ENCODE data around the gene CTDSPL.
A peak's percentile ranks its signal among the peaks of the same experiment; 100 is the strongest.
"Not testable (repeated sequence)": the region's sequence is repeated elsewhere in the genome, so short reads cannot be mapped to it uniquely, and the experiment has no call there.

CTDSPL gene, protein sequence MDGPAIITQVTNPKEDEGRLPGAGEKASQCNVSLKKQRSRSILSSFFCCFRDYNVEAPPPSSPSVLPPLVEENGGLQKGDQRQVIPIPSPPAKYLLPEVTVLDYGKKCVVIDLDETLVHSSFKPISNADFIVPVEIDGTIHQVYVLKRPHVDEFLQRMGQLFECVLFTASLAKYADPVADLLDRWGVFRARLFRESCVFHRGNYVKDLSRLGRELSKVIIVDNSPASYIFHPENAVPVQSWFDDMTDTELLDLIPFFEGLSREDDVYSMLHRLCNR

GRCh38 chr3:37861620-37862041, at the start of gene CTDSPL:
CTDSPL (plus strand) TSS chr3:37861880; CDS start chr3:37862200, 320 bp downstream.
- DNase-seq (ENCODE audit: low read depth): peak; percentile 43

- no peak for DNase-seq (ENCODE audit: low read depth)
Observed at GRCh38 chr3:37812499-37812896, 49.2 kb upstream of the CTDSPL start.

- DNase-seq (ENCODE audit: low read depth): no peak
Observed at GRCh38 chr3:37813403-37813802, 48.3 kb upstream of the CTDSPL start.

DNA sequence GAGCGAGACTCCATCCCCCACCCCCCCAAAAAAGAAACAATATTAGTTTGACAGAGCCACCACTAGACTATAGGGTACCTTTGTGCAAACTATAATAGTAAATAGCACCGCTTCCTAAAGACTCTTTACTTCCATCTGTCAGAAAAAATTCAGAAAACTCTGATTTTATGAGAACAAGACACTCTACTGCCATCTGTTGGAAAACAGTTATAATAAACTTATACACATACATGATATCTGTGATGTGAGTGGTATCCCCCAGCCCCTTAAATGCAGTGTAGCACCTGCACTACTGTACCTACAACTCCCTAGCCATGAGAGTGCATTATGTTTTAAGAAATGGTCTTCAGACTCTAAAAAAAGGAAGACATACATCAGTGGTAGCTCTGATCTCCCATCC, 47.1 kb upstream of the CTDSPL start:
- DNase-seq (ENCODE audit: low read depth): peak; percentile 16

- not testable (repeated sequence) for DNase-seq (ENCODE audit: low read depth)
Observed at GRCh38 chr3:37815156-37815555, 46.5 kb upstream of the CTDSPL start.

DNA sequence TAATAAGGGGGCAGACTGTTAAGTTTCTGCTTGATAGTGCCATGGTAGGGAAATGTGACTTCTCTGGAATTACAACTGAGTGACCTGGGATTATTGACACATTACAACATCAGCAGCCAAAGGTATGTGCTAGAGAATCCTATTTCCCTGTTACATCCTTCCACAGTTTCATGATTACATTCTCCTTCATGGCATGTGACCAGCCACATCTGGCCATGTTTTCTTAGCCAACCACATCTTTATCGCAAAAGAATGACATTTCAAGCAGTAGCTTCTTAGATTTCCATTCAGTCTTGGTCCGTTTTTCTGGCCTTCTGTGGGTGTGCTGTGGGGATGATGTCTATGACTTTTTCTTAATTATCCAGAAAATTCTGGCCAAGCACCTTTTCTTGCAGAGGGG, 45.4 kb upstream of the CTDSPL start:
- DNase-seq (ENCODE audit: low read depth): no peak

- no peak for DNase-seq (ENCODE audit: low read depth)
Observed at GRCh38 chr3:37819591-37819990, 42.1 kb upstream of the CTDSPL start.

- DNase-seq (ENCODE audit: low read depth): no peak
Observed at GRCh38 chr3:37820286-37820685, 41.4 kb upstream of the CTDSPL start.

DNA sequence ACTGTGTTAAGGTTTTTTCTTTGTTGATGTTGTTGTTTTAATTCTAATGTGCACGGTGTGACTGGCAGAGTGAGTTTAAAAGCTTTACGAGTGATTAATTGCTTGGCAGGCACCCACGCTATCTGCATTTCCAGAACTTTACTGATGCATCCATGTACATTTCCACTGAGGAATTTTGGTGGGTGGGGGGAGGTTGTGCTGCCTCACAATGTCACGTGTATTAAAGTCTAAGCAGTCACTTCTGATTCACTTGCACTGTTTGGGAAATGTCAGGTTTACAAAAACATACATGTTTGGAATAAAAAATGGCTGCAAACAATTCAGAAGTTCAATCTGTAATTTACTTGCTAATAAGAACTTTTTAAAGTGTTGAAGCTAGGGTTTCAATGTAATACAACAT, 38.5 kb upstream of the CTDSPL start:
- no peak for DNase-seq (ENCODE audit: low read depth)

DNA sequence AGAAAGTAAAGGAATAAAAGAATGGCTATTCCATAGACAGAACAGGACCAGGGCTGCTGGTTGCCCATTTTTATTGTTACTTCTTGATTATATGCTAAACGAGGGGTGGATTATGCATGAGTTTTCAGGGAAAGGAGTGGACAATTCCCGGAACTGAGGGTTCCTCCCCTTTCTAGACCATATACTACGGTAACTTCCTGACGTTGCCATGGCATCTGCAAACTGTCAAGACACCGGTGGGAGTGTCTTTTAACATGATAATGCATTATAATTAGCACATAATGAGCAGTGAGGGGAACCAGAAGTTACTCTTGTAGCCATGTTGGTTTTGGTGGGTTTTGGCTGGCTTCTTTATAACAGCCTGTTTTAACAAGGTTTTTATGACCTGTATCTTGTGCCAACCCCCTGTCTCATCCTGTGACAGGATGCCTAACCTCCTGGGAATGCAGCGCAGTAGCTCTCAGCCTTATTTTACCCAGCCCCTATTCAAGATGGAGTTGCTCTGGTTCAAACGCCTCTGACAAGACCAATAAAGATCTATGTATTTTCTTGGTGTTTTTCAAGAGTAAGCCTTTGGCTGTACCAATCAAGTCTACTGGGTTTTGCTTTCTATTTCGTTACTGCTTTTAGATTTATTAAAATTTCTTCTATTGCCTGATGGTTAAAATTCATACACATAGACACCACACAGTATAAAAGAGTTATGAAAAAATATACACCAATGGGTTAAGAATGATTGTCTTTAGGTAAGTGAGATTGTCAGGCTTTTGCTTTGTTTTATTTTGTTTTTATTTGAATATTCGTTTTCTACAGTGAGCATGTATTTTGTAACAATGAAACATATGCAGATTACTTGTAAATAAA, 37.4 kb upstream of the CTDSPL start:
- DNase-seq (ENCODE audit: low read depth): no peak

GRCh38 chr3:37824954-37825328, 36.7 kb upstream of the CTDSPL start:
- DNase-seq (ENCODE audit: low read depth): no peak

DNA sequence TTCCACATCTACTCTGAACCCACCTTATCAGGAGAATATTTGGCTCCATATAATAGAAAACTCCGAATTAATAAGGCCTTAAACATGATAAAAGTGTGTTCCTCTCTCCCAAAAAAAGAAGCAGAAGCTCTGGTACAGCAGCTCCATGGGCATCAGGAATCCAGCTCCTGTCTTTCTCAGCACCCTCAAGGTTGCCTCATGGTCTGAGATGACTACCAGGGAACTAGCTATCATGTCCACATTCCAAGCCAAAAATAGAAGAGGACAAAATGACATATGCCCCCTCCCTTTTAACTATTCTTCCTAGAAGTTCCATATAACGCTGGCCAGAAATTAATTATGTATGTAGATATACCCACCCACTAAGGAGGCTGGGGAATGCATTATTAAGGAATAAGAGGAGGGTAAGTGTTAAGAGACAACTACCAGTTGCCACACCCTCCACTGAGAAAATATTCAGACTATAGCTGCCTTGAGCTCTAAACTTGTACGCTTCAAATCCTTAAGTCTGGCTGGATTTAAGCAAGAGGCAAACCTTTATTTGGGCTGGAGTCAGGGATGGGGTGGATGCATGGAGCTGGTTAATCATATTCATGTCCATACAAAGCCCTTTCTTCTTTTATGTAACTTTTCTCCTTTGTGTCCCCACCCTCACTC, 35.8 kb upstream of the CTDSPL start:
- no peak for DNase-seq (ENCODE audit: low read depth)

DNA sequence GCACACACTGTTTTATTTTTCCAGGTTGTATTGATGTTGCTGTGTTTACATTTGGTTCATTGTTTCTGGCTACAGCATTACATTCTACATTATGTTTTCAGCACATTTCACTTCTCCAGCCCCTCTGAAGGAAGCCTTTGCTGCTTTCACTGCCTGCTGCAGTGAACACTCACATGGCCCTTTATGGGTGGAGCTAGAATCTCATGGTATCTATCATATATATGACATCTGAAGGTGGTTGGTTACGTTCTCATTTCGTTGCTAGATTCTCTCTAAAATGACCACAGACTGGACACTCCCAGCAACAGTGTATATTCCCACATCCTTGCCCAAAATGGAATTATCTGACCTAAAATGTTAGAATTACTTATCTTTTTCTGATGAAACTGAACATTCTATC, 35.2 kb upstream of the CTDSPL start:
- DNase-seq (ENCODE audit: low read depth): no peak

GRCh38 chr3:37826933-37827332, 34.7 kb upstream of the CTDSPL start:
- DNase-seq (ENCODE audit: low read depth): no peak

DNA sequence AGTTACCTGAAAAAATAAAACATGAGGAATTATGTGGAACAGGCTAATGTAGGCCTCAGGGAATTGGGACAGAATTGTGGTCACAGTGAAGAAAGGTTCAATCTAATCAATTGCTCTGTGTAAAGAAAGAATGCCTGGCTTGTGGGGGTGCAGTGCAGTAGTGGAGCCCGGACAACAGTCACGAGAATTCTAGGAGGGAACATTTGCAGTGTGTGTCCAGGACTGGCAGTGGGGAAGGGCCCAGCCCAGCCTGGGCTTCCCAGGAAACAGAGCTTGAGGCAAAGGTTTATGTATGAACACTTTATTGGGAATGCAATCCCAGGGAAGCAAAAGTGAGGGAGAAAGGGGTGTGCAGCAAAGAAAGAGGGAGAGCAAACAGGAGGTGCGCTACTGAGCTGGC, 29.2 kb upstream of the CTDSPL start:
- no peak for DNase-seq (ENCODE audit: low read depth)

DNA sequence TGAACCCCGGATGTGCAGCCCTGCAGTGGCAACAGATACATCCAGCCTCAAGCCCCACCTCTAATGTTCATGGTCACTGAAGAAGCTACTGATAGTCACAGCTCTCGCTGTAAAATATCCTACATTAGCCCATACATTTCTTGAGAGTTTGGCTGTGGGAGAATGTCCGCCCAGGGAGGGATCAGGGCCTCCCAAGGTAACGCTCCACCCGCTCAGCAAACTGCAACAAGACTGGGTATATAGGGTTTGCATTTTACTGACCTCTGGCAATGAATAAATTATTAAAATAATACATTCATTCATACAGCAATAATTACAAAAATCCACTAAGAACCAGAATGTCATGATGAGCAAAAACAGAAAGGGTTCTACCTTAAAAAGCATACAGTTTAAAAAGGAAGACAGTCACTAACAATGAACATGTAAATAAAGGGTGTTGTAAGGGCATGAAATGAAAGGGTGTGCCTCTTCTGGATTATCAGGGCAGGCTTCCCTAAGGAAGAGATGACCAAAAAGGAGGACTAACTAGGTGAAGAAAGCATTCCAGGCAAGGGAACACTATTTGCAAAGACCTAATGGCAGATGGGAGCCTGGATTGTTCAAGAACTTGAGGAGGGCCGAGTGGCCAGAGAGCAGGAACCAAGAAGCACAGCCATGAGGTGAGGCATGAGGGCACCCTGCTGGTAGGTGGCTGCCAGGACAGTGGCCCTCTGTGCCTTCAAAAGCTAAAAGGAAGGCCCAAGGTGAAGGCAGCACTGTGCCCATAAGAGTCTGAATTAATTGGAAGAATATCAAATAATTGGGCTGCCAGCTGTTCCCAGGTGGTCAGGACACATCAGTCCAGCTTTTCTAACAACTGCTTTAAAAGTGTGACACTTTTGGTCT, 28.1 kb upstream of the CTDSPL start:
- DNase-seq (ENCODE audit: low read depth): no peak

DNA sequence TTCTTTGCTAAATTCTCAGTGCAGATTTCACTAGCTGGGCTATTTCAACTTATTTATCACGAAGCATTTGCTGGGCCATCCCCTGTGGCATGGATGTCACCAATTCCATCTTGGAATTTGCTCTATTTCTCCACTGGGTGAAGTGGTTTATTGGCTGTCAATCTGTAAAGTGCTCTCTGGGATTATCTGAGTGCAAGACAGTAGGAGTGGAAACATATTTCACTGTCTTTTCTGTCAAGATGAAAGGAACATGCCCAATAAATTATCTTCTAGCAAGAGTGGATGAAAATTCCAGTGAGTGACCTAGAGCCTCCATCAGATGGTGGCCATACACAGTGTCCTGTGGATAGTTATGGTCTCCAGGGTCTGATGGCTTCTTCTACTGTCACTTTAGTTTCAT, 25.1 kb upstream of the CTDSPL start:
- DNase-seq (ENCODE audit: low read depth): no peak

DNA sequence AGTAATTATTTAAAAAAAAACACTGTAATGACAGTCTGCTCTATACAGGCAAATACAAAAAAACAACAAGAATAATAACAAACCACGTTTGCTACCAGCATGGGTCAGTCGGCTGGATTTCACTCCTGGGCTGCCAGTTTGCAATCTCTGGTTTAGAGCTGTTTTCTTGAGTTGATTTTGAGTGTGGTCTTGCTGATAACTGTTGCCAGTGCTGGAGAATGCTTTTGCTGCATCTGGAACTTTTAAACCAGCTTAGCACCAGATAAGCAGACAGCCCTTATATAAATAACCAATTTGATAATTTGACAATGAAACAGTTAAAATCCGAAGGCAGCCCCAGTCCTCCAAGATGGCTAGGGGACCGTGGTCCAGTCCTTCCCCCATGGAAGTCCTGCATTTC, 14.0 kb upstream of the CTDSPL start:
- DNase-seq (ENCODE audit: low read depth): no peak

DNA sequence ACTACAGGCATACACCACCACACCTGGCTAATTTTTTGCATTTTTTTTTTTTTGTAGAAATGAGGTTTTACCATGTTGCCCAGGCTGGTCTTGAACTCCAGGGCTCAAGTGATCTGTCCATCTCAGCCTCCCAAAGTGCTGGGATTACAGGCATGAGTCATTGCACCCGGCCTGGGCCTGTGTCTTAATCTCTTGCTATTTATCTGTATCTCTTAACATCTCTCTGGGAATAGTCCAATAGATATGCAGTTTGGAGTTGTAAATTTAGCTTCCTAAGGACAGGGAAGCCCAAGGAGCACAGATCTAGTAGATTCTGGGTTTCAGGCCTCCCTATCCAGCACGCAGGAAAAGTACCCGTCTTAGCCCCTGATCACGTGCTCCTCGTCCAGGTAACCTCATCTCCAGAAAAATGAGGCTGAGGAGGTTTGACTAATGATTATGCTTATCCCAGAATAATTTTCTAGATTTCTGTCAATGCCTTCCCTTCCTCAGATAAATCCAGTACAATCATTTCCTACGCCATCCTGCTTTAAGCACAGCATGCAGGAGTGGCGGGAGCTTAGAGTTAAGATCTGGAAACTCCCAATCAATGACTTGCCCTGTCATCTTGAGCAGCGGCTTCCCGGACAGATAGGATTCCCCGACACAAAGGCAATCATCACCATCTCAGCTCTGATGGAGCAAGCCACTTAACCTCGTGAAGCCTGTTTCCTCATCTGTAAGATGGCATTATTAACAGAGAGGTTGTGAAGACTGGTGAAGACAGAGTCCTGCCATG, 12.3 kb upstream of the CTDSPL start:
- peak; percentile 26 for DNase-seq (ENCODE audit: low read depth)

DNA sequence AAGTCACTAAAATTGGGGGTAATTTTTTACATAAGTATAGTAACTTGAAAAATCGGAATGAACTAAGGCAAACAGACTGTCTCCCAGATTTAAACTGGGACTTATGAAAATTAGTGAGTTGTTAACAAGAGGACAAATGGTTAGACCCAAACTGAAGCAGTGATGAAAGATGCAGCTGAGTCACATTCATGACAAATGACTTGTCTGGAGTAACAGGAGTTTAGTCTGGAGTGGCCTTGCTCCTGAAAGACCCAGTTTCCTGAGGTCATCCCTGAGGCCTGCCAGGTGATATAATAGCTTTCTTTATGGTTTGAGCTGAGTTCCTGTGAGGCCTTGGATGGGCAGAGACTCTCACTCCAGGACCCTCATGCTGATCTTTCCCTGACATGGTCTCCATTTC, 9.6 kb upstream of the CTDSPL start:
- peak; percentile 53 for DNase-seq (ENCODE audit: low read depth)

DNA sequence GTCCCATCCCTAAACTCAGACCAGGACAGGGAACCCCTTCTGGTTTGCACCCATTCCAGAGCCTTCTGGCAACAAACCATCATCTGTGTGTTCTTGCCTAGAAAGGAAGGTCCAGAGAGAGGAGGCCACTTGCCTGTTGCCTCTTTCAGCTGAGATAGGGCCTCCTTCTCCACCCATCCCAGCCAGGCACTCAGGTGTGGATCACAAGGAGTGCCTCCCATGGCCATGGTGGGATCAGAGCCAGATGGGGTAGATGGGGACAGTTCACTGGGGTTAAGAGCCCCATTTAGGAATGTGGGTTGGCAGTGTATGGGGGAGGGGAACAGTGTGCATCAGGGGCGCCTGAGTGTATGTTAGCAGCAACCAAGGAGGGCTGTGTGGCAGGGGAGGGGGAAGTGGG, 8.9 kb upstream of the CTDSPL start:
- DNase-seq (ENCODE audit: low read depth): no peak
